K562 (cell line): ENCODE results near the gene NSMF. TPM values are rescaled to one million over a fixed set of nuclear protein-coding genes. Genes with fewer than 3 reads are reported as not detected.

Source experiments
- ATAC-seq: fragments of 200-7000 bp; cut with Tn5 transposase; 3 replicates; pipeline ENCODE4 v1.9.1; 2020; ENCODE audit warnings: moderate library complexity
- BruUV-seq: library from RNA; stranded (reverse); fragments of 400-500 nt; replicated peaks from 2 replicates; lab custom pipeline; 2021; lab: Mats Ljungman, UMichigan
- CTCF ChIA-PET: fragments of 300-600 bp; formaldehyde crosslinking; extraction: SDS; loops from one replicate; lab custom pipeline; 2021; ENCODE audit warnings: low intra/inter-chr PET ratio; lab: Yijun Ruan, JAX
- POLR2A ChIA-PET: fragments of 300-600, 350-650 bp; sonication (Branson Sonifier 250); formaldehyde crosslinking; extraction: SDS; loops from one replicate; lab custom pipeline; 2021; ENCODE audit warnings: antibody characterized with exemption, inconsistent platforms; lab: Yijun Ruan, JAX
- DNase-seq, 4 experiments: peaks; one replicate each; pipeline versions ENCODE4 v3.0.0 to v3.0.0-alpha.2; 2011 to 2018; ENCODE audit warnings: low spot score in 3 of 4, mixed read lengths in 3 of 4; ENCODE audit errors: extremely low read depth in 1 of 4
- FAIRE-seq: peaks from 2 replicates; lab custom pipeline; 2011; peaks lifted over from hg19 to GRCh38; lab: Jason Lieb, UNC
- H2AFZ ChIP-seq: 2 replicates; pipeline ENCODE4 v1.6.0; 2011; ENCODE audit warnings: low read depth, low read length, control low read depth, inconsistent platforms
- H3K27ac ChIP-seq: fragments of 200-600 bp; 3 replicates; pipeline ENCODE4 v1.8.0; 2011; ENCODE audit warnings: low read depth, mild to moderate bottlenecking, control low read depth, inconsistent platforms, low read length, moderate library complexity, mixed read lengths; ENCODE audit errors: extremely low read depth
- H3K27me3 ChIP-seq, 2 experiments: fragments of 300-600 bp in 1 of 2; 2 replicates in 1 of 2; 3 replicates in 1 of 2; pipeline versions ENCODE4 v1.6.0 to v1.8.0; 2011; ENCODE audit warnings: inconsistent platforms in 2 of 2, low read length in 2 of 2, mild to moderate bottlenecking in 1 of 2, mixed read lengths in 1 of 2, moderate library complexity in 1 of 2; ENCODE audit not compliant: control insufficient read depth in 2 of 2, insufficient read depth in 2 of 2
- H3K36me3 ChIP-seq: fragments of 300-600 bp; 3 replicates; pipeline ENCODE4 v1.8.0; 2011; ENCODE audit warnings: mild to moderate bottlenecking, low read length, inconsistent platforms; ENCODE audit not compliant: control insufficient read depth, insufficient read depth
- H3K4me1 ChIP-seq, 2 experiments: fragments of 200-600 bp in 1 of 2; replicated peaks in 1 of 2; 2 replicates in 1 of 2; 3 replicates in 1 of 2; pipeline versions ENCODE4 v1.5.1 to v1.8.0; 2011; ENCODE audit warnings: inconsistent platforms in 2 of 2, low read length in 2 of 2, mild to moderate bottlenecking in 1 of 2, mixed read lengths in 1 of 2, moderate library complexity in 1 of 2; ENCODE audit not compliant: control insufficient read depth in 2 of 2, insufficient read depth in 2 of 2
- H3K4me2 ChIP-seq: 2 replicates; pipeline ENCODE4 v1.6.1; 2011; ENCODE audit warnings: low read length, control low read depth, inconsistent platforms, mixed read lengths; ENCODE audit not compliant: insufficient read depth
- H3K4me3 ChIP-seq: fragments of 200-600 bp; sonication (generic), shearing (Covaris generic); 2 replicates; pipeline ENCODE4 v1.5.1; 2016; ENCODE audit warnings: control low read depth, inconsistent platforms
- H3K79me2 ChIP-seq: fragments of 200-600 bp; 3 replicates; pipeline ENCODE4 v1.8.0; 2011; ENCODE audit warnings: low read length, inconsistent platforms; ENCODE audit not compliant: control insufficient read depth, insufficient read depth
- H3K9ac ChIP-seq, 2 experiments: 2 replicates each; pipeline versions ENCODE4 v1.6.0 to v1.6.1; 2011; ENCODE audit warnings: low read depth in 2 of 2, low read length in 2 of 2, control low read depth in 1 of 2, inconsistent platforms in 1 of 2, mild to moderate bottlenecking in 1 of 2, mixed read lengths in 1 of 2; ENCODE audit not compliant: insufficient read depth in 1 of 2
- H3K9me1 ChIP-seq: one replicate; pipeline ENCODE4 v1.6.0; 2011; ENCODE audit warnings: inconsistent platforms, mild to moderate bottlenecking, low read length, moderate library complexity; ENCODE audit not compliant: control insufficient read depth, insufficient read depth
- H3K9me3 ChIP-seq: replicated peaks from 2 replicates; pipeline ENCODE4 v1.5.1; 2011; ENCODE audit warnings: low read depth, low read length, inconsistent platforms; ENCODE audit not compliant: control insufficient read depth, insufficient read depth
- H4K20me1 ChIP-seq: replicated peaks from 2 replicates; pipeline ENCODE4 v1.6.1; 2011; ENCODE audit warnings: low read length, inconsistent platforms, mixed read lengths; ENCODE audit not compliant: control insufficient read depth, insufficient read depth
- MXI1 ChIP-seq: IDR thresholded peaks from 2 replicates; pipeline ENCODE4 v1.6.1; 2011; ENCODE audit warnings: low read depth, mild to moderate bottlenecking, improper control_type of control experiment, low read length
- NFE2 ChIP-seq: IDR thresholded peaks from 2 replicates; pipeline ENCODE4 v1.6.1; 2014; ENCODE audit warnings: antibody characterized with exemption, low read depth
- ZBTB7A ChIP-seq: IDR thresholded peaks from 2 replicates; pipeline ENCODE4 v1.6.1; 2011; ENCODE audit warnings: low read depth, mild to moderate bottlenecking, low read length, moderate library complexity, borderline replicate concordance; ENCODE audit not compliant: control insufficient read depth
- ZNF263 ChIP-seq: sonication (generic); formaldehyde crosslinking; IDR thresholded peaks from 2 replicates; pipeline ENCODE4 v1.8.0; 2022; ENCODE audit warnings: mild to moderate bottlenecking, missing genetic modification reagents, borderline replicate concordance
- WGBS: fragments of 100-300 bp; shearing (Covaris generic); methylation state at CpG from one replicate; pipeline ENCODE4 v1.1.6; 2016; ENCODE audit warnings: low coverage, mixed read lengths; ENCODE audit not compliant: insufficient coverage; ENCODE audit errors: missing lambda C conversion rate; 5-methylcytosine and 5-hydroxymethylcytosine counted together
- in situ Hi-C: fragments of 300-500 bp; cut with MboI; formaldehyde crosslinking; loops from 4 replicates; pipeline ENCODE4 v1.15.0; 2018; ENCODE audit warnings: inconsistent platforms, mixed read lengths
- intact Hi-C: fragments of 100-400 bp; cut with micrococcal nuclease; formaldehyde crosslinking; loops from 2 replicates; pipeline ENCODE4 v1.14.2; 2022
- polyA plus RNA-seq, 8 experiments: library from polyadenylated mRNA; depleted of rRNA in 4 of 8; stranded (reverse) in 5 of 8; unstranded in 3 of 8; fragments of >200 nt; fragmentation: Nextera tagmentation in 2 of 8; fragmentation: Illumina TruSeq in 1 of 8; extraction: Ambion mirVana in 2 of 8; extraction: Trizol in 1 of 8; gene quantifications; 2 replicates each; pipeline versions ENCODE4 v1.2.1 to v1.2.3, GENCODE V29; 2011 to 2014; ENCODE audit warnings: inconsistent platforms in 1 of 8, missing spikeins in 1 of 8
- total RNA-seq, 7 experiments: library from RNA; depleted of rRNA in 6 of 7; stranded (reverse); fragments of >200 nt in 6 of 7; fragmentation: Illumina TruSeq in 2 of 7; extraction: Trizol in 2 of 7; gene quantifications; 2 replicates each; pipeline versions ENCODE4 v1.2.1 to v1.2.3, GENCODE V29; 2011 to 2021; ENCODE audit warnings: low replicate concordance in 1 of 7

NSMF gene
- total and polyA plus RNA-seq, 9 of the 15 experiments (the other 6 are each of a cell fraction or from before 2014, with no cell fraction given): 0.20 to 82.7 (median 29.3) TPM

GRCh38 chr9:137427454-137428310, 31.5 kb downstream of the NSMF start (continued):
- TF ChIP-seq NFE2: no peak

- no peak for DNase-seq
- no peaks in the 10 kb centered on the region for H4K20me1 ChIP-seq
- no peak overlapping the region for H3K27ac ChIP-seq
- ChIA-PET POLR2A (interaction anchor here (0.6 to 3.4 kb wide), 6 partner anchors 10 to 1313 kb away, joined by 3 to 21 read pairs (median 4); partner anchors contain the start of gene NRARP), CTCF (interaction anchor here (0.7 to 2.1 kb wide), 2 partner anchors 19 to 20 kb away, joined by 3 to 4 read pairs; no protein-coding TSS in a partner anchor)
- BruUV-seq: no TSS peak
- H3K4me1 ChIP-seq: peaks cover 34 to 77% of the 10 kb centered on the region in 2 experiments
- H3K9me3 ChIP-seq: no peaks in the 10 kb centered on the region
- no peak for FAIRE-seq
- ATAC-seq: no peak
- H3K9me1 ChIP-seq: no peaks in the 10 kb centered on the region
- no peaks in the 10 kb centered on the region for H3K27me3 ChIP-seq
- no peak overlapping the region for H3K4me3 ChIP-seq
- H3K9ac ChIP-seq: peak overlapping the region in 1 of 2 experiments; percentile 9; a peak in 2 of 4 replicates
- in situ Hi-C loops (no loop called here), intact Hi-C loops (loop anchor here (10.0 kb wide), 1 partner anchor 121 kb away; the partner anchor contains the start of gene NRARP)
- no peaks in the 10 kb centered on the region for H3K36me3 ChIP-seq
- no peak overlapping the region for H2AFZ ChIP-seq
- TF ChIP-seq ZBTB7A (peak; percentile 44; the same call in 1 of the 2 replicates), ZNF263 (CRISPR knock-in tag) (peak; percentile 68), MXI1 (no peak)
- H3K4me2 ChIP-seq: peak overlapping the region; percentile 6; the same call in 1 of the 2 replicates
- 71% methylated on average over 17 of the region's 18 CpGs for WGBS
- H3K79me2 ChIP-seq: peaks cover 19% of the 10 kb centered on the region
These were observed 33.0 kb downstream of the NSMF start for GRCh38 chr9:137426018-137426681.
